ENCODE results near the gene ZNF443.

DNA sequence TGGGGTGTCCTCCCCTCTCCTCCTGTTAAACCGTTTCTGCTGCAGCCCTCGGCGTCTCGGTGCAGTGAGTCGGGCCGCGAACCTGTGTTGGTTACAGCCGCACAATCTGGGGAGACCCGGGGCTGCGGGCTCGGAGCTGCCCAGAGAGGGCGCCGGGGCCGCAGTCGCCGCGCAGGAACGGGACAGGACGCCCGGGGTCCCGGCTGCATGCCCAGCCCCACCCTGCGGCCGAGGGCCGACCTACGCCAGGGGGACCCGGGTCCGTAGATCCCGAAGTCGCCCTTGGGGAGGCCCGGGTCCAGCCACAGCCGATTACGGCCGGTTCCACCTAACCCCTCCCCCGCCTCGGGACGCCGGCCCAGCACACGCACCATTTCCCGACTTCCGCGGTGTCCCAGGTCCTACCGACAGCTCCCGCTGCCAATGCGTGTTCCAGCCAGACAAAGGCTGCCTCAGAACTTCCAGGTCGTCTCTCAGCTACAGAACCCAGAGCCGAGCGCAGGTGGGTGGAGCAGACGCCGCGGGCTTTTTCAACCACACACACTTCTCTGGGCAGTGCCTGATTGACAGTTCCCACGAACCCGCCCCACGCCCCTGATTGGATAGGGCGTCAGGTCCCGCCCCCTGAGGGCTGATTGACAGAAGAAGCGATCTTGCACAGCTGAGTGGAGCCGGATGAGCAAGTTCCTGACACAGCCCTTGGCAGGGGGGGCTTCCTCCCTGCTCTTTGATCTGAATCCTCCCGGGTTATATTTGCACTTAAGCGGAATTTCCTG lies at the start of gene ZNF443:
- TF ChIP-seq, protein P1, sequence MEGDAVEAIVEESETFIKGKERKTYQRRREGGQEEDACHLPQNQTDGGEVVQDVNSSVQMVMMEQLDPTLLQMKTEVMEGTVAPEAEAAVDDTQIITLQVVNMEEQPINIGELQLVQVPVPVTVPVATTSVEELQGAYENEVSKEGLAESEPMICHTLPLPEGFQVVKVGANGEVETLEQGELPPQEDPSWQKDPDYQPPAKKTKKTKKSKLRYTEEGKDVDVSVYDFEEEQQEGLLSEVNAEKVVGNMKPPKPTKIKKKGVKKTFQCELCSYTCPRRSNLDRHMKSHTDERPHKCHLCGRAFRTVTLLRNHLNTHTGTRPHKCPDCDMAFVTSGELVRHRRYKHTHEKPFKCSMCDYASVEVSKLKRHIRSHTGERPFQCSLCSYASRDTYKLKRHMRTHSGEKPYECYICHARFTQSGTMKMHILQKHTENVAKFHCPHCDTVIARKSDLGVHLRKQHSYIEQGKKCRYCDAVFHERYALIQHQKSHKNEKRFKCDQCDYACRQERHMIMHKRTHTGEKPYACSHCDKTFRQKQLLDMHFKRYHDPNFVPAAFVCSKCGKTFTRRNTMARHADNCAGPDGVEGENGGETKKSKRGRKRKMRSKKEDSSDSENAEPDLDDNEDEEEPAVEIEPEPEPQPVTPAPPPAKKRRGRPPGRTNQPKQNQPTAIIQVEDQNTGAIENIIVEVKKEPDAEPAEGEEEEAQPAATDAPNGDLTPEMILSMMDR (conservative IDR thresholded peaks at IDR 0.05; ENCODE audit: low read depth, low read length) = no peak
- no peak for TF ChIP-seq EZH2 (IDR thresholded peaks at IDR 0.05; ENCODE audit: low read length, unreplicated experiment)
